ENCODE measurements around the gene IL17RD. TPM values are rescaled to one million over a fixed set of nuclear protein-coding genes. Genes with fewer than 3 reads are reported as not detected.

IL17RD gene
- total and polyA plus RNA-seq, 3 experiments from 2014 or later: 0.04 TPM; not detected in 1

DNA sequence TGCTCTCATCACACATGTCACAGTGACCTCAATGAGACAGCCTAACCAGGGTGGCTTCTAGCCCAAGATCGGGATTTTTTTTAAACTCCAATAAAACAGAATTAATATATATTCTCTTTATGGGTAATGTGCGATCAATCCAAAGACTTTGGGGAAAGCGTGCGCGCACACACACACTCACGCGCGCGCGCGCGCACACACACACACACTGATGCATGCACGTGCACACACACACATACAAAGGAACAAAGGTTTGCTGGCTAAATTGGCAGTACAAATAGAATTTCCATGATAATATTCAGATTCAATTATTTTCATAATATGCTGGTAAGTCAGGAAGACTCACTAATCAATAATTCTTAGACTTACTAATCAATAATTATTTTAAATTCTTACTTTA lies 19.3 kb downstream of the IL17RD start:
- Mint-ChIP-seq H3K36me3 (no peaks in the 10 kb centered on the region), H3K27ac (no peak overlapping the region), H3K4me3 (no peak overlapping the region), H3K9me3 (peaks cover 0 to 2% (median 0%) of the 10 kb centered on the region in 5 donors), H3K27me3 (peaks cover 7 to 57% of the 10 kb centered on the region in 2 donors), H3K4me1 (no peaks in the 10 kb centered on the region)
- DNase-seq: no peak
- POLR2A ChIA-PET: no interaction called here
- H3K36me3 ChIP-seq (ENCODE audit: insufficient read depth, low read length): no peaks in the 10 kb centered on the region
- no peaks in the 10 kb centered on the region for H3K9me3 ChIP-seq (ENCODE audit: low read length)
- no peaks in the 10 kb centered on the region for H3K27me3 ChIP-seq (ENCODE audit: insufficient read depth, low read length, poor library complexity, severe bottlenecking)
- CTCF ChIA-PET: no interaction called here
- no peak overlapping the region for H3K4me3 ChIP-seq (ENCODE audit: low read length)
- no peak overlapping the region for H3K27ac ChIP-seq (ENCODE audit: low read depth, low read length)
- H3K4me1 ChIP-seq (ENCODE audit: insufficient read depth, low read length): no peaks in the 10 kb centered on the region

- POLR2A ChIA-PET: no interaction called here
- Histone ChIP-seq H3K27ac (ENCODE audit: low read depth, low read length) (no peak overlapping the region), H3K36me3 (ENCODE audit: insufficient read depth, low read length) (no peaks in the 10 kb centered on the region), H3K4me3 (ENCODE audit: low read length) (no peak overlapping the region), H3K27me3 (ENCODE audit: insufficient read depth, low read length, poor library complexity, severe bottlenecking) (no peaks in the 10 kb centered on the region), H3K9me3 (ENCODE audit: low read length) (no peaks in the 10 kb centered on the region), H3K4me1 (ENCODE audit: insufficient read depth, low read length) (no peaks in the 10 kb centered on the region)
- no peak for DNase-seq
- H3K36me3 Mint-ChIP-seq: no peaks in the 10 kb centered on the region
- H3K27me3 Mint-ChIP-seq: peaks cover 7 to 53% of the 10 kb centered on the region in 2 donors
- H3K9me3 Mint-ChIP-seq: peaks cover 0 to 2% (median 0%) of the 10 kb centered on the region in 5 donors
- no peak overlapping the region for H3K4me3 Mint-ChIP-seq
- H3K4me1 Mint-ChIP-seq: no peaks in the 10 kb centered on the region
- H3K27ac Mint-ChIP-seq: no peak overlapping the region
- CTCF ChIA-PET: interaction anchor here (1.0 kb wide), 1 partner anchor 44 kb away, joined by 3 read pairs; no protein-coding TSS in a partner anchor
Observed at GRCh38 chr3:57144952-57145351, 20.2 kb downstream of the IL17RD start.

- H3K36me3 ChIP-seq (ENCODE audit: insufficient read depth, low read length): no peaks in the 10 kb centered on the region
- H3K27ac ChIP-seq (ENCODE audit: low read depth, low read length): no peak overlapping the region
- peaks cover 9 to 48% of the 10 kb centered on the region in 2 donors for H3K27me3 Mint-ChIP-seq
- no peaks in the 10 kb centered on the region for H3K9me3 ChIP-seq (ENCODE audit: low read length)
- H3K4me3 ChIP-seq (ENCODE audit: low read length): no peak overlapping the region
- no peaks in the 10 kb centered on the region for H3K4me1 Mint-ChIP-seq
- H3K27ac Mint-ChIP-seq: no peak overlapping the region
- ChIA-PET POLR2A (no interaction called here), CTCF (interaction anchor here (1.0 kb wide), 1 partner anchor 43 kb away, joined by 3 read pairs; no protein-coding TSS in a partner anchor)
- H3K36me3 Mint-ChIP-seq: no peaks in the 10 kb centered on the region
- H3K4me3 Mint-ChIP-seq: no peak overlapping the region
- H3K9me3 Mint-ChIP-seq: peaks cover 0 to 2% (median 0%) of the 10 kb centered on the region in 5 donors
- no peaks in the 10 kb centered on the region for H3K4me1 ChIP-seq (ENCODE audit: insufficient read depth, low read length)
- H3K27me3 ChIP-seq (ENCODE audit: insufficient read depth, low read length, poor library complexity, severe bottlenecking): no peaks in the 10 kb centered on the region
- no peak for DNase-seq
Observed at GRCh38 chr3:57143886-57144459, 21.2 kb downstream of the IL17RD start.

GRCh38 chr3:57142411-57142723 lies 22.8 kb downstream of the IL17RD start:
- Mint-ChIP-seq H3K27me3 (peaks cover 12 to 49% of the 10 kb centered on the region in 2 donors), H3K4me3 (no peak overlapping the region), H3K9me3 (no peaks in the 10 kb centered on the region), H3K36me3 (no peaks in the 10 kb centered on the region), H3K27ac (no peak overlapping the region), H3K4me1 (no peaks in the 10 kb centered on the region)
- CTCF ChIA-PET: interaction anchor here (1.4 to 1.5 kb wide), 2 partner anchors 12 to 27 kb away, joined by 3 read pairs; no protein-coding TSS in a partner anchor
- no peaks in the 10 kb centered on the region for H3K4me1 ChIP-seq (ENCODE audit: insufficient read depth, low read length)
- H3K9me3 ChIP-seq (ENCODE audit: low read length): no peaks in the 10 kb centered on the region
- no peak for DNase-seq
- no peaks in the 10 kb centered on the region for H3K36me3 ChIP-seq (ENCODE audit: insufficient read depth, low read length)
- H3K27me3 ChIP-seq (ENCODE audit: insufficient read depth, low read length, poor library complexity, severe bottlenecking): no peaks in the 10 kb centered on the region
- POLR2A ChIA-PET: no interaction called here
- H3K27ac ChIP-seq (ENCODE audit: low read depth, low read length): no peak overlapping the region
- H3K4me3 ChIP-seq (ENCODE audit: low read length): no peak overlapping the region

- Mint-ChIP-seq H3K9me3 (no peaks in the 10 kb centered on the region), H3K4me1 (no peaks in the 10 kb centered on the region), H3K36me3 (no peaks in the 10 kb centered on the region), H3K27me3 (peaks cover 12 to 47% of the 10 kb centered on the region in 2 donors), H3K4me3 (no peak overlapping the region), H3K27ac (no peak overlapping the region)
- no peaks in the 10 kb centered on the region for H3K9me3 ChIP-seq (ENCODE audit: low read length)
- ChIA-PET CTCF (interaction anchor here (1.4 to 1.5 kb wide), 2 partner anchors 12 to 28 kb away, joined by 3 read pairs; no protein-coding TSS in a partner anchor), POLR2A (no interaction called here)
- no peaks in the 10 kb centered on the region for H3K27me3 ChIP-seq (ENCODE audit: insufficient read depth, low read length, poor library complexity, severe bottlenecking)
- DNase-seq: no peak
- no peak overlapping the region for H3K4me3 ChIP-seq (ENCODE audit: low read length)
- H3K27ac ChIP-seq (ENCODE audit: low read depth, low read length): no peak overlapping the region
- no peaks in the 10 kb centered on the region for H3K36me3 ChIP-seq (ENCODE audit: insufficient read depth, low read length)
- H3K4me1 ChIP-seq (ENCODE audit: insufficient read depth, low read length): no peaks in the 10 kb centered on the region
Observed at GRCh38 chr3:57141719-57142410, 23.3 kb downstream of the IL17RD start.

GRCh38 chr3:57140894-57141293 lies 24.3 kb downstream of the IL17RD start:
- Histone ChIP-seq H3K27ac (ENCODE audit: low read depth, low read length) (no peak overlapping the region), H3K36me3 (ENCODE audit: insufficient read depth, low read length) (no peaks in the 10 kb centered on the region), H3K4me3 (ENCODE audit: low read length) (no peak overlapping the region), H3K27me3 (ENCODE audit: insufficient read depth, low read length, poor library complexity, severe bottlenecking) (no peaks in the 10 kb centered on the region), H3K4me1 (ENCODE audit: insufficient read depth, low read length) (no peaks in the 10 kb centered on the region), H3K9me3 (ENCODE audit: low read length) (no peaks in the 10 kb centered on the region)
- Mint-ChIP-seq H3K4me1 (no peaks in the 10 kb centered on the region), H3K4me3 (no peak overlapping the region), H3K27ac (no peak overlapping the region), H3K36me3 (no peaks in the 10 kb centered on the region), H3K27me3 (peaks cover 12 to 51% of the 10 kb centered on the region in 2 donors), H3K9me3 (no peaks in the 10 kb centered on the region)
- DNase-seq: no peak
- ChIA-PET CTCF (no interaction called here), POLR2A (no interaction called here)

DNA sequence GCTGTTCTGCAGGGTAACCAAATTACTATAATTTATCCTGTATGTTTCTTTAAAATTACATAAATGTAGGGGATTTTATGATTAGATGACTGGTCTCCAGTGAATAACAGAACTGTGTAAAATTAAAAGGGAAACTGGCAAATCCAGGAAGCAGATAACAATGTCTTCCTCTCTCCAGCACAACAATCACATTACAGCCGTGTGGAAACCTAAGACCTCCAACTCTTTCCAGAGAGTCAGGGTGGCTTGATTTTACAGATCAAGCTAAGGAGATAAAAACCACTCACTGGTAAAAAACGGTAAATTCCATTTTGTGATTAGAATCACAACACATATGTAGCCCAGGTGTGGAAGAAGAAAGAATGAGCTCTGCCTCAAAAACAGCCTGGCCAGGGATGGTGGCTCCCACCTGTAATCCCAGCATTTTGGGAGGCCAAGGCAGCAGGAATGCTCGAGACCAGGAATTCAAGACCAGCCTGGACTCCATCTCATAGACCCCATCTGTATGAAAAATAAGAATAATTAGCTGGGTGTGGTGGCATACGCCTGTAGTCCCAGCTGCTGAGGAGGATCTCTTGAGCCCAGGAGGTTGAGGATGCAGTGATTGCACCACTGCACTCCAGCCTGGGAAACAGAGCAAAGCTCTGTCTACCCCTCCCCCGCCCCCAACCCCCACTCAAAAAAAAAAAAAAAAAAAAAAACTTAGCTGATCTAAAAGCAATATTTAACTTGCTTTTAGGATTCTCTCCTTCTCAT lies 29.0 kb downstream of the IL17RD start:
- Mint-ChIP-seq H3K9me3 (no peaks in the 10 kb centered on the region), H3K27me3 (peaks cover 6 to 32% of the 10 kb centered on the region in 2 donors), H3K4me1 (no peaks in the 10 kb centered on the region), H3K36me3 (no peaks in the 10 kb centered on the region), H3K27ac (no peak overlapping the region), H3K4me3 (no peak overlapping the region)
- no peak overlapping the region for H3K27ac ChIP-seq (ENCODE audit: low read depth, low read length)
- no peaks in the 10 kb centered on the region for H3K27me3 ChIP-seq (ENCODE audit: insufficient read depth, low read length, poor library complexity, severe bottlenecking)
- POLR2A ChIA-PET: no interaction called here
- no peaks in the 10 kb centered on the region for H3K9me3 ChIP-seq (ENCODE audit: low read length)
- H3K4me3 ChIP-seq (ENCODE audit: low read length): no peak overlapping the region
- no peaks in the 10 kb centered on the region for H3K4me1 ChIP-seq (ENCODE audit: insufficient read depth, low read length)
- DNase-seq: no peak
- CTCF ChIA-PET: interaction anchor here (1.0 kb wide), 1 partner anchor 10 kb away, joined by 3 read pairs; no protein-coding TSS in a partner anchor
- H3K36me3 ChIP-seq (ENCODE audit: insufficient read depth, low read length): no peaks in the 10 kb centered on the region

- H3K27me3 ChIP-seq (ENCODE audit: insufficient read depth, low read length, poor library complexity, severe bottlenecking): no peaks in the 10 kb centered on the region
- peaks cover 3 to 31% of the 10 kb centered on the region in 2 donors for H3K27me3 Mint-ChIP-seq
- no peak overlapping the region for H3K4me3 ChIP-seq (ENCODE audit: low read length)
- CTCF ChIA-PET: no interaction called here
- no peak overlapping the region for H3K4me3 Mint-ChIP-seq
- H3K9me3 ChIP-seq (ENCODE audit: low read length): no peaks in the 10 kb centered on the region
- no peaks in the 10 kb centered on the region for H3K36me3 Mint-ChIP-seq
- no peaks in the 10 kb centered on the region for H3K36me3 ChIP-seq (ENCODE audit: insufficient read depth, low read length)
- POLR2A ChIA-PET: no interaction called here
- H3K4me1 ChIP-seq (ENCODE audit: insufficient read depth, low read length): no peaks in the 10 kb centered on the region
- DNase-seq: no peak
- no peak overlapping the region for H3K27ac Mint-ChIP-seq
- no peak overlapping the region for H3K27ac ChIP-seq (ENCODE audit: low read depth, low read length)
- no peaks in the 10 kb centered on the region for H3K9me3 Mint-ChIP-seq
- H3K4me1 Mint-ChIP-seq: peaks cover 0 to 5% (median 3%) of the 10 kb centered on the region in 3 donors
Observed at GRCh38 chr3:57133157-57133556, 32.0 kb downstream of the IL17RD start.

Measured in CD8-positive, alpha-beta memory T cell (primary cell).